Measurements from ENCODE around the gene GLRA2.

GLRA2 gene

DNA sequence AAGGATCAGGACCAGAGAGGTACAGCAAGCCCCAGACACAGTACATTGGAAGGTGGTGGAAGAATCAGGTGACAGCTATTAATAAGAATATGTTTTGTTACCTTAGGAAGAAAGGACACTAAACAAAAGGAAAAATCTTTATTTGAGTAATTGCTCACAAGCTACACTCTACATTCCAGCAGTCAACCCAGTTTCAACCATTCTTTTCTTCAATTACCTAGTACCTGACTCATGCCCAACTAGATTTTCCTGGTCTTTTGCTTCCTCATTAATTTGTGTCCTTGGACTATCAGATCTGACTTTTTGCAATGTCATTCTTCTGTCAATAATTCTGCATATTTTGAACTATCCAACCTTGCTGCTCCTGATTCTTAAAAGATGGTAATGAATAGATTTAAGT lies 22.5 kb upstream of the GLRA2 start:
- TF ChIP-seq, protein P1, sequence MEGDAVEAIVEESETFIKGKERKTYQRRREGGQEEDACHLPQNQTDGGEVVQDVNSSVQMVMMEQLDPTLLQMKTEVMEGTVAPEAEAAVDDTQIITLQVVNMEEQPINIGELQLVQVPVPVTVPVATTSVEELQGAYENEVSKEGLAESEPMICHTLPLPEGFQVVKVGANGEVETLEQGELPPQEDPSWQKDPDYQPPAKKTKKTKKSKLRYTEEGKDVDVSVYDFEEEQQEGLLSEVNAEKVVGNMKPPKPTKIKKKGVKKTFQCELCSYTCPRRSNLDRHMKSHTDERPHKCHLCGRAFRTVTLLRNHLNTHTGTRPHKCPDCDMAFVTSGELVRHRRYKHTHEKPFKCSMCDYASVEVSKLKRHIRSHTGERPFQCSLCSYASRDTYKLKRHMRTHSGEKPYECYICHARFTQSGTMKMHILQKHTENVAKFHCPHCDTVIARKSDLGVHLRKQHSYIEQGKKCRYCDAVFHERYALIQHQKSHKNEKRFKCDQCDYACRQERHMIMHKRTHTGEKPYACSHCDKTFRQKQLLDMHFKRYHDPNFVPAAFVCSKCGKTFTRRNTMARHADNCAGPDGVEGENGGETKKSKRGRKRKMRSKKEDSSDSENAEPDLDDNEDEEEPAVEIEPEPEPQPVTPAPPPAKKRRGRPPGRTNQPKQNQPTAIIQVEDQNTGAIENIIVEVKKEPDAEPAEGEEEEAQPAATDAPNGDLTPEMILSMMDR (conservative IDR thresholded peaks at IDR 0.05; ENCODE audit: low read depth, low read length) = no peak
- H4K20me1 ChIP-seq (ENCODE audit: insufficient read depth) = no peaks in the 10 kb centered on the region
- no peaks in the 10 kb centered on the region for H3K36me3 ChIP-seq (ENCODE audit: insufficient read depth)
- no peak overlapping the region for H3K4me3 ChIP-seq (IDR thresholded peaks at IDR 0.05; ENCODE audit: insufficient read depth, low read depth, low read length)
- no peaks in the 10 kb centered on the region for H3K27me3 ChIP-seq (ENCODE audit: insufficient read depth, low read depth)
- no peak overlapping the region for H3K27ac ChIP-seq
- no peak overlapping the region for H3K9ac ChIP-seq
- H3K4me1 ChIP-seq (ENCODE audit: low read depth, poor library complexity, severe bottlenecking) = no peaks in the 10 kb centered on the region
- no peak overlapping the region for H2AFZ ChIP-seq (ENCODE audit: low read depth)
- H3K4me2 ChIP-seq = no peak overlapping the region
- H3K79me2 ChIP-seq (ENCODE audit: insufficient read depth, low read depth) = no peaks in the 10 kb centered on the region

GRCh38 chrX:14508025-14508690 lies 21.2 kb upstream of the GLRA2 start:
- no peak overlapping the region for H2AFZ ChIP-seq (ENCODE audit: low read depth)
- no peak overlapping the region for H3K9ac ChIP-seq
- no peak overlapping the region for H3K4me2 ChIP-seq

DNA sequence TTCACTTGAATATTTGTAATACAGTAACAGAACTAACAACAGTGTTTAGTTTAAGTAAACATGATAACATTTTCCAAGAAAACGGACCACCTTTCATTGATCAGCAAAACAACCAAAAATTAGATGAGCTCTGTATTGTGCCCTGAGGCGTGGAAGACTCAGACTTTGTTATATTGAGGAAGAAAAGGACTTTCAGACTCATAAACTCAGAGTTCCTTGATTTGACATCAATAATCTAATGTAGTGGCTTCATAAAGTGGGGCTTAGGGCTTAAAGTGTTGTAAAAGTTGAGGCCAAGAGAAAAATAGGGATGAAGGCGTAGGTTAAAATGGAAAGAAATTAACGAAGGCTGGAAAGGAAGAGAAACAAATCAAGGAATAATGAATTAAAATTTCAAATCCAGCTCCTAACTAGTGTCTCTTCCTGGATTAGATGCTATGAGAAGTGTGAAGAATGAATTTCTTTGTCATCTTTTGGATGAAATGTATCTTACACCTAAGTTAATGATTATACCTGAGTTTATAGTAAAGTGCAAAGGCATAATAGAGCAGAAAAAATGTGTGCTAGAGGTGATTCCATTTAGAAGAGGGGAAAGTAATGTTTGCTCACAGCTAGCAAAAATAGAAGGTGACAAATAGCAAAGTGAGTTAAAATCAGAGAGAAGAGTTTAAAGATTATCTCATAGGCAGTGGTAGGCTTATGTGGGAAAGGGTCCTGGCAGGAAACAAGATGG lies 19.8 kb upstream of the GLRA2 start:
- Histone ChIP-seq H3K36me3 (ENCODE audit: insufficient read depth) (no peaks in the 10 kb centered on the region), H4K20me1 (ENCODE audit: insufficient read depth) (no peaks in the 10 kb centered on the region), H3K9ac (no peak overlapping the region), H2AFZ (ENCODE audit: low read depth) (no peak overlapping the region), H3K4me3 (IDR thresholded peaks at IDR 0.05; ENCODE audit: insufficient read depth, low read depth, low read length) (no peak overlapping the region), H3K27me3 (ENCODE audit: insufficient read depth, low read depth) (no peaks in the 10 kb centered on the region), H3K4me1 (ENCODE audit: low read depth, poor library complexity, severe bottlenecking) (no peaks in the 10 kb centered on the region), H3K79me2 (ENCODE audit: insufficient read depth, low read depth) (no peaks in the 10 kb centered on the region), H3K4me2 (no peak overlapping the region), H3K27ac (no peak overlapping the region)
- TF ChIP-seq, protein P1 (conservative IDR thresholded peaks at IDR 0.05; ENCODE audit: low read depth, low read length) = no peak

More at GRCh38 chrX:14508025-14508690, 21.2 kb upstream of the GLRA2 start:
- Histone ChIP-seq H4K20me1 (ENCODE audit: insufficient read depth) (no peaks in the 10 kb centered on the region), H3K27ac (no peak overlapping the region), H3K27me3 (ENCODE audit: insufficient read depth, low read depth) (no peaks in the 10 kb centered on the region), H3K79me2 (ENCODE audit: insufficient read depth, low read depth) (no peaks in the 10 kb centered on the region), H3K36me3 (ENCODE audit: insufficient read depth) (no peaks in the 10 kb centered on the region), H3K4me1 (ENCODE audit: low read depth, poor library complexity, severe bottlenecking) (no peaks in the 10 kb centered on the region), H3K4me3 (IDR thresholded peaks at IDR 0.05; ENCODE audit: insufficient read depth, low read depth, low read length) (no peak overlapping the region)
- TF ChIP-seq, protein P1 (conservative IDR thresholded peaks at IDR 0.05; ENCODE audit: low read depth, low read length) = no peak

- TF ChIP-seq, protein P1 (conservative IDR thresholded peaks at IDR 0.05; ENCODE audit: low read depth, low read length) = peak; percentile 68
- Histone ChIP-seq H2AFZ (ENCODE audit: low read depth) (no peak overlapping the region), H4K20me1 (ENCODE audit: insufficient read depth) (no peaks in the 10 kb centered on the region), H3K4me1 (ENCODE audit: low read depth, poor library complexity, severe bottlenecking) (no peaks in the 10 kb centered on the region), H3K27ac (no peak overlapping the region), H3K4me2 (no peak overlapping the region), H3K79me2 (ENCODE audit: insufficient read depth, low read depth) (no peaks in the 10 kb centered on the region), H3K9ac (no peak overlapping the region), H3K4me3 (IDR thresholded peaks at IDR 0.05; ENCODE audit: insufficient read depth, low read depth, low read length) (no peak overlapping the region), H3K27me3 (ENCODE audit: insufficient read depth, low read depth) (no peaks in the 10 kb centered on the region), H3K36me3 (ENCODE audit: insufficient read depth) (no peaks in the 10 kb centered on the region)
Measured at GRCh38 chrX:14528629-14529289, 577 bp upstream of the GLRA2 start.
